Natural killer cell (primary cell): ENCODE data around the gene MYO16. TPM values are rescaled to one million over a fixed set of nuclear protein-coding genes. Genes with fewer than 3 reads are reported as not detected.

Experiments
- ATAC-seq, 3 donors: fragments of 150-1000 bp in 2 of 3; fragments of 200-7000 bp in 1 of 3; cut with Tn5 transposase; 1 replicate in 1 of 3; 2 replicates in 2 of 3; pipeline ENCODE4 v1.10.0; 2021; ENCODE audit warnings: mild to moderate bottlenecking in 2 of 3, moderate library complexity in 2 of 3
- DNase-seq, 2 donors: peaks; one replicate each; pipeline versions ENCODE4 v3.0.0 to v3.0.0-alpha.2; 2013 to 2021; ENCODE audit warnings: mixed read lengths in 1 of 2
- H3K27ac ChIP-seq: one replicate; pipeline ENCODE4 v1.5.1; 2013; ENCODE audit warnings: mild to moderate bottlenecking, low read length
- H3K27me3 ChIP-seq: one replicate; pipeline ENCODE4 v1.6.1; 2013; ENCODE audit warnings: low read length; ENCODE audit not compliant: control insufficient read depth, insufficient read depth
- H3K36me3 ChIP-seq: one replicate; pipeline ENCODE4 v1.6.1; 2013; ENCODE audit warnings: low read length; ENCODE audit not compliant: control insufficient read depth, insufficient read depth
- H3K4me1 ChIP-seq: one replicate; pipeline ENCODE4 v1.6.1; 2013; ENCODE audit warnings: low read length; ENCODE audit not compliant: control insufficient read depth, insufficient read depth
- H3K4me3 ChIP-seq: one replicate; pipeline ENCODE4 v1.5.1; 2013; ENCODE audit warnings: low read length
- H3K9me3 ChIP-seq: one replicate; pipeline ENCODE4 v1.6.1; 2013; ENCODE audit warnings: low read length; ENCODE audit not compliant: control insufficient read depth, insufficient read depth
- H3K27ac Mint-ChIP-seq, 2 donors: one replicate each; pipeline ENCODE4 v1.8.0; 2022; ENCODE audit warnings: mild to moderate bottlenecking in 2 of 2, mixed read lengths in 2 of 2, moderate library complexity in 1 of 2
- H3K27me3 Mint-ChIP-seq, 2 donors: one replicate each; pipeline ENCODE4 v1.8.0; 2022; ENCODE audit warnings: low read depth in 2 of 2, mixed read lengths in 2 of 2
- H3K36me3 Mint-ChIP-seq: one replicate; pipeline ENCODE4 v1.8.0; 2022; ENCODE audit warnings: mixed read lengths
- H3K4me1 Mint-ChIP-seq, 2 donors: one replicate each; pipeline ENCODE4 v1.8.0; 2022; ENCODE audit warnings: mixed read lengths in 2 of 2
- H3K4me3 Mint-ChIP-seq: one replicate; pipeline ENCODE4 v1.8.0; 2022; ENCODE audit warnings: mild to moderate bottlenecking, moderate library complexity, mixed read lengths
- H3K9me3 Mint-ChIP-seq, 2 donors: one replicate each; pipeline ENCODE4 v1.8.0; 2022; ENCODE audit warnings: mixed read lengths in 2 of 2
- CTCF ChIP-seq: fragments of 200-600 bp; IDR thresholded peaks from one replicate; pipeline ENCODE4 v1.8.0; 2022; ENCODE audit warnings: antibody characterized with exemption
- WGBS: methylation state at CpG from one replicate; pipeline ENCODE4 v1.1.7; 2013; ENCODE audit warnings: missing lambda C conversion rate; ENCODE audit not compliant: insufficient coverage; 5-methylcytosine and 5-hydroxymethylcytosine counted together
- intact Hi-C: fragments of 100-400 bp; cut with micrococcal nuclease; formaldehyde crosslinking; loops from one replicate; pipeline ENCODE4 v1.14.2; 2022
- total RNA-seq, 4 donors: library from RNA; stranded (reverse); fragments of 120-200 nt in 1 of 4; gene quantifications; one replicate each; pipeline versions ENCODE4 v1.2.3 to v1.2.4, GENCODE V29; 2013 to 2022

Gene MYO16
- total RNA-seq, 3 donors from 2014 or later (not counting 1 experiment from before 2014, with no cell fraction given), result 0.28 TPM; not detected in 2

GRCh38 chr13:109203587-109203986 lies 574.2 kb downstream of the MYO16 start:
- Histone ChIP-seq H3K27me3 (no peaks in the 10 kb centered on the region), H3K27ac (no peak overlapping the region), H3K36me3 (no peaks in the 10 kb centered on the region), H3K4me1 (no peaks in the 10 kb centered on the region), H3K9me3 (no peaks in the 10 kb centered on the region), H3K4me3 (no peak overlapping the region)
- Mint-ChIP-seq H3K36me3 (no peaks in the 10 kb centered on the region), H3K9me3 (no peaks in the 10 kb centered on the region), H3K4me1 (no peaks in the 10 kb centered on the region), H3K4me3 (no peak overlapping the region), H3K27ac (no peak overlapping the region), H3K27me3 (peaks cover 7% of the 10 kb centered on the region in 2 donors)
- WGBS, result 88% methylated on average over 3 of the region's 3 CpGs
- no peak for ATAC-seq
- TF ChIP-seq CTCF, result no peak
- intact Hi-C loops, result no loop called here
- DNase-seq, result no peak

GRCh38 chr13:109204252-109204651 lies 574.8 kb downstream of the MYO16 start:
- H3K36me3 Mint-ChIP-seq, result no peaks in the 10 kb centered on the region
- H3K4me3 Mint-ChIP-seq, result no peak overlapping the region
- H3K27me3 Mint-ChIP-seq, result peaks cover 7% of the 10 kb centered on the region in 2 donors
- H3K4me3 ChIP-seq, result no peak overlapping the region
- intact Hi-C loops, result no loop called here
- no peak overlapping the region for H3K27ac Mint-ChIP-seq
- no peaks in the 10 kb centered on the region for H3K27me3 ChIP-seq
- H3K9me3 Mint-ChIP-seq, result no peaks in the 10 kb centered on the region
- no peak for ATAC-seq
- no peak for DNase-seq
- H3K36me3 ChIP-seq, result no peaks in the 10 kb centered on the region
- TF ChIP-seq CTCF, result no peak
- 98% methylated on average over 2 of the region's 2 CpGs for WGBS
- H3K27ac ChIP-seq, result no peak overlapping the region
- no peaks in the 10 kb centered on the region for H3K9me3 ChIP-seq
- H3K4me1 Mint-ChIP-seq, result no peaks in the 10 kb centered on the region
- H3K4me1 ChIP-seq, result no peaks in the 10 kb centered on the region

- no peak overlapping the region for H3K4me3 Mint-ChIP-seq
- peaks cover 7% of the 10 kb centered on the region in 2 donors for H3K27me3 Mint-ChIP-seq
- DNase-seq, result no peak
- 90% methylated on average over 4 of the region's 4 CpGs for WGBS
- ATAC-seq, result no peak
- intact Hi-C loops, result no loop called here
- no peak overlapping the region for H3K27ac Mint-ChIP-seq
- no peaks in the 10 kb centered on the region for H3K4me1 ChIP-seq
- no peaks in the 10 kb centered on the region for H3K4me1 Mint-ChIP-seq
- H3K27me3 ChIP-seq, result no peaks in the 10 kb centered on the region
- H3K36me3 ChIP-seq, result no peaks in the 10 kb centered on the region
- no peak overlapping the region for H3K4me3 ChIP-seq
- no peak for TF ChIP-seq CTCF
- H3K27ac ChIP-seq, result no peak overlapping the region
- H3K9me3 ChIP-seq, result no peaks in the 10 kb centered on the region
- H3K36me3 Mint-ChIP-seq, result no peaks in the 10 kb centered on the region
- no peaks in the 10 kb centered on the region for H3K9me3 Mint-ChIP-seq
These were observed 575.2 kb downstream of the MYO16 start for GRCh38 chr13:109204657-109205056.

GRCh38 chr13:109205315-109205714 lies 575.9 kb downstream of the MYO16 start:
- no peak overlapping the region for H3K27ac ChIP-seq
- H3K4me1 Mint-ChIP-seq, result no peaks in the 10 kb centered on the region
- H3K4me3 ChIP-seq, result no peak overlapping the region
- H3K9me3 Mint-ChIP-seq, result no peaks in the 10 kb centered on the region
- ATAC-seq (no peak), DNase-seq (no peak)
- no peaks in the 10 kb centered on the region for H3K4me1 ChIP-seq
- H3K27me3 ChIP-seq, result no peaks in the 10 kb centered on the region
- no peaks in the 10 kb centered on the region for H3K36me3 ChIP-seq
- TF ChIP-seq CTCF, result no peak
- no peaks in the 10 kb centered on the region for H3K36me3 Mint-ChIP-seq
- H3K27ac Mint-ChIP-seq, result no peak overlapping the region
- H3K9me3 ChIP-seq, result no peaks in the 10 kb centered on the region
- peaks cover 6 to 7% of the 10 kb centered on the region in 2 donors for H3K27me3 Mint-ChIP-seq
- intact Hi-C loops, result no loop called here
- H3K4me3 Mint-ChIP-seq, result no peak overlapping the region
- 74% methylated on average over 2 of the region's 2 CpGs for WGBS
